ENCODE measurements around the gene ZNF516.

The ZNF516 gene

DNA sequence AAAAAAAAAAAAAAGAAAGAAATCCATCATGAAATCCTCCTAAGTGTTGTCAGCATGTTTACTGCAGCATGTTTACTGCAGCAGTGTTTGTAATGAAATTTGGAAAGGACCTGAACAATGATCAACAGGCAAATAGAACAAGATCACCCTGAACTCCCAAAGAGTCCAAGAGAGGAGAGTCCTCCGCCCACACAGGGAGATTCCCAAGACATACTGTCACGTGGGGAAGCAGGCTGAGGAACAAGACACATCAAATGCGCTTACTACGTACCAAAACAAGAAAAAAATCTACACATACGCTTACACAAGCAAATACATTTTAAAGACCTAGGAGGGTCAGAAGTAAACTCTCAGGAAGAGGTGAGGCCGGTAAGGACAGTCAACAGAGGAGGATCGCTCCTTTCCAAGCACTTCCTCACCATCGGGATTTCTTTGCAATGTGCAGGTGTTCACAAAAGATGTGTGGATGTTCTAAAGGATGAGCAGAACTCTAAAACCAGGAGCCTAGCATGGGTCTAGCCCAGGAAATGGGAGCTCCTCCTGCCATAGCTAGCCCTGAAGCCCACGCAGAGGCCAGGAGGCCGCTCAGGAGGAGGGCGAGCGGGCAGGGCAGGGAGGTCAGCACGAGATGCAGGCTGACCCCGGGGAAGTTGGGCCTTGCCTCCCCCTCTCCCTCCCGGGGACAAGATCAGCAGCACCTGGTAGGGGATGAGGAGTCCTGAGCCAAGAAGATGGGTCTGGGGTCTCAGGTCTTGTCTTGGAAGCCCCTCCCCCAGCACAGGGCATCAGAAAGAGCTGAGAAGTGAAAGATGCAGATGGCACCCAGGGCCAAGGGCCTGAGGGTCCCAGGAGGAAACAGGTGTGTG lies 66.4 kb downstream of the ZNF516 start:
- no peak for TF ChIP-seq CTCF (IDR thresholded peaks at IDR 0.05; ENCODE audit: low read depth, low read length)
- no peak for DNase-seq (ENCODE audit: extremely low read depth, low read depth)

- TF ChIP-seq CTCF (IDR thresholded peaks at IDR 0.05; ENCODE audit: low read depth, low read length), result peak; percentile 64
- DNase-seq (ENCODE audit: extremely low read depth, low read depth), result no peak
These were observed 68.2 kb downstream of the ZNF516 start for GRCh38 chr18:76426737-76427305.

DNA sequence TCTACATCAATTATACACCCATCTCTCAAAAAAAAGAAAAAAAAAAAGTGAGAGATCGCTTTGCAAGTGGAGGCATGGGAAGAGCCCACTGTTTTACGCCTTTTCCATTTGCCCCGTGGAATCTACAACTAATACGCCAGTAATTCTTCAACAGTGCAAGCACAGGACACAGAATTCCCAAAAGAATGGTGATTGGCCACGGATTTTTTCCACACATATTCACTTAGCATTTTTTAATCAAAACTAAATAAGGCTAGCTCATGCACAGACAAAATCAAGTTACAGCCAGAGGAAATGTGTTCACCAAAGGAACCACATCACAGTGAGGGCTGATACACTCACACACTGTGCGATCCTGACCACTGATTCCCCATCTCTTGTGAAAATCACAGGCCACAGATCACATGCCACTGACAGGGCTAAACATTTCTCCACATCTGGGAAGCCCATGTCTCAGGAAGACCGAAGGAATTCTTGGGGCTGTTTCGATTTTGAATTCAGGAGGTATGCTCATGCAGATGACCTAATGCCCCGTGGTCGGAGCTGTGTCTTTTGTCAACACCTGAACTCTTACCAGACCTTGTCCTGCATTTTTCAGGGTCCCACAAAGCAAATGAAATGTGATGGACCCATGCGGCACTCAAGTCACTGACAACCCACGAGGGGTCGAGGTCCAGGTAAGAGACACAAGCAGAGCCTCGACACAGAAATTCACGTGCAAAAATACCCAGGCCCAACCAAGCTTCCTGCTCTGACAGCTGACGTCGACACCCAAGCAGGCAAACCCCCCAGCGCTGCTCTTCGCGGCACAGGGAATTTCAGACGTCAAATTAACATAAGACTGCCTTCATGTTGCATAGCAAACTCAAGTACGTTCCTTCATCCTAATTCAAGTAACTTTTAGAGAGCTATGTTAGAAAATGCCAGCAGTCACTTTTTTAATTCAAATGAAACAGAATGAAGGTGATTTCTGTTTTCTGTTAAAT lies 69.6 kb downstream of the ZNF516 start:
- no peak for TF ChIP-seq CTCF (IDR thresholded peaks at IDR 0.05; ENCODE audit: low read depth, low read length)
- DNase-seq (ENCODE audit: extremely low read depth, low read depth), result no peak

GRCh38 chr18:76422838-76423237 lies 72.2 kb downstream of the ZNF516 start:
- no peak for TF ChIP-seq CTCF (IDR thresholded peaks at IDR 0.05; ENCODE audit: low read depth, low read length)
- DNase-seq (ENCODE audit: extremely low read depth, low read depth), result no peak

- no peak for DNase-seq (ENCODE audit: extremely low read depth, low read depth)
- no peak for TF ChIP-seq CTCF (IDR thresholded peaks at IDR 0.05; ENCODE audit: low read depth, low read length)
These were observed 72.9 kb downstream of the ZNF516 start for GRCh38 chr18:76422121-76422520.

GRCh38 chr18:76421685-76422078 lies 73.4 kb downstream of the ZNF516 start:
- DNase-seq (ENCODE audit: extremely low read depth, low read depth), result no peak
- no peak for TF ChIP-seq CTCF (IDR thresholded peaks at IDR 0.05; ENCODE audit: low read depth, low read length)

All from AG09319 (cell line).